ENCODE data around the gene PRDX4.
"Not testable (repeated sequence)": the region's sequence is repeated elsewhere in the genome, so short reads cannot be mapped to it uniquely, and the experiment has no call there.

The PRDX4 gene

GRCh38 chrX:23676486-23676885 lies 9.2 kb downstream of the PRDX4 start:
- not testable (repeated sequence) for DNase-seq

DNA sequence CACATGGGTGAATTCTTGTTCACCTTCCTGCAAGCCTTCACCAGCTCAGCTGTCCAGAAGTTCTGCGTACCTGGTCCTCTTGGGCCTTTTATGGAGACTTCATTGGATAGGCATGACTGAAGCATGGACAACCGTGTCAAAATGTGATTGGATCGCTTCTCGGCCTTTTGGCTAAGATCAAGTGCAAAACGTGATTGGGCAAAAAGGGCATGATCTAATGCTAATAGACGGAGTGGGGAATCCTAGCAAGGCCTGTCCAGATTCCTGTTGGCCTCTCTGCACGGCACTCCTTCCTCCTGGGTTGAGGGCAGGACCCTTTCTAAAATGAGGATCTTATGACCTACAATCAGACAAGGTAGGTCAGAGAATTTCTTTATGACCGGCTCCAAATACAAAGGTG lies 24.9 kb downstream of the PRDX4 start:
- DNase-seq = no peak

- DNase-seq = peak; percentile 31
These were observed 27.3 kb downstream of the PRDX4 start for GRCh38 chrX:23694606-23695005.

GRCh38 chrX:23699636-23700194 lies 32.4 kb downstream of the PRDX4 start:
- DNase-seq = no peak

DNA sequence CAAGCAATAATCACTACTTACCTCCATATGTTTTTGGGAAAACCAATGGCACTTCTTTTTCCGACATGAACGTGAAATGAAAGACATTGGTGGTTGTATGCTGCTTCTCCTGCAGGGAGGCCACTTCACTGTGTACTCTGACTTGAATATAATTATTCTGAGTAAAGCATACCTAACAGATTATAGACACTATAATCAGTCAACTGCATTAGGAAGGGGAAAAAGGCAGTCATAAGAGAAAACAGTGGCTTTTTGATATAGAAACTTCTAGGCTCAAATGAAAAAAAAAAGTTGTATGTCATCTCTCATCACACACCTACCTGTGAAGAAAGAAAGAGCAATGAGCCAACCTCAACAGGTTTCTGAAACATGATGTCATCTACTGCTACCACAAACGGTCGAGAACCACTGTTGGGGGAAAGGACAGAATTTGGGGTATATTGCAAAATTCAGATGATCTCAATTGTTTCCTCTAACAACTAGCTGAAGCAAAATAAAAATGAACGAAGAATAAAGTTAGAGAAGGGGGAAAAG lies 37.4 kb downstream of the PRDX4 start:
- no peak for DNase-seq

- DNase-seq = no peak
These were observed 37.9 kb downstream of the PRDX4 start for GRCh38 chrX:23705235-23705634.

GRCh38 chrX:23720117-23720677 lies 52.9 kb downstream of the PRDX4 start:
- DNase-seq = no peak

GRCh38 chrX:23726191-23726590 lies 58.9 kb downstream of the PRDX4 start:
- DNase-seq = no peak

- DNase-seq = no peak
These were observed 59.9 kb downstream of the PRDX4 start for GRCh38 chrX:23727206-23727605.

GRCh38 chrX:23729214-23729613 lies 61.9 kb downstream of the PRDX4 start:
- DNase-seq = no peak

GRCh38 chrX:23731951-23732350 lies 64.7 kb downstream of the PRDX4 start:
- DNase-seq = no peak

DNA sequence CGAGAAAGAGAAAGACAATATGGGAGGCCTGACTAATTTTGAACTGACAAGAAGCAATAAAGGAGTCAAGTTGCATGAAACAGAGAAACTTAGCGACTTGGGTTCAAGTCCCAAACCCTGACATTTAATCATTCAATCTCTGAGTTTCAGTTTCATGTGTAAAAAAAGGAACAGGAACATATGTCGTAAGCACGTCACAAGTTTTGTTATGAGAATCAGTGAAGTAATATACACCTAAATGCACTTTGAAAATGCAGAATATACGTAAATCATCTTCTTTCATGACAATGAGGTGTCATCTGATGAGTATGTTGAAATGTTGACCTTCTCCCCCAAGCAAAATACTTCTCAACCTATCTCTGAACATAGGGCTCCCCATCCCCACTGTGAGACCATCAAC lies 65.4 kb downstream of the PRDX4 start:
- no peak for DNase-seq
